Mammary epithelial cell (primary cell): ENCODE results near the gene CHPF2.

Experiments
- CTCF ChIP-seq, 2 donors: IDR thresholded peaks in 1 of 2; conservative IDR thresholded peaks in 1 of 2; 2 replicates each; pipeline ENCODE4 v1.5.1; 2011 to 2012; ENCODE audit warnings: inconsistent platforms in 2 of 2, low read length in 2 of 2, mild to moderate bottlenecking in 2 of 2, control low read depth in 1 of 2, low read depth in 1 of 2; ENCODE audit not compliant: insufficient read depth in 1 of 2; ENCODE audit errors: extremely low read depth in 1 of 2
- EZH2 ChIP-seq: IDR thresholded peaks from 2 replicates; pipeline ENCODE4 v1.6.1; 2012; ENCODE audit warnings: low read length, inconsistent platforms, borderline replicate concordance

- TF ChIP-seq CTCF (conservative IDR thresholded peaks at IDR 0.05 in 1 of 2, IDR thresholded peaks at IDR 0.05 in 1 of 2; ENCODE audit: extremely low read depth in 1 of 2, insufficient read depth in 1 of 2, low read depth in 1 of 2, low read length in 2 of 2) (no peak), EZH2 (no peak)
Measured at GRCh38 chr7:151275813-151276577, 43.7 kb downstream of the CHPF2 start.
